WTC11 (cell line): ENCODE data around the gene FHOD3.

Experiments
- CREB1 ChIP-seq: sonication (generic); formaldehyde crosslinking; IDR thresholded peaks from 2 replicates; pipeline ENCODE4 v1.8.0; 2023; ENCODE audit warnings: mild to moderate bottlenecking, missing genetic modification reagents
- CTCF ChIP-seq: fragments of 200-600 bp; IDR thresholded peaks from 2 replicates; pipeline ENCODE4 v1.8.0; 2022; ENCODE audit warnings: antibody characterized with exemption
- FOXP4 ChIP-seq: sonication (generic); formaldehyde crosslinking; IDR thresholded peaks from 2 replicates; pipeline ENCODE4 v1.8.0; 2022; ENCODE audit warnings: mild to moderate bottlenecking, missing genetic modification reagents
- IRF2 ChIP-seq: sonication (generic); formaldehyde crosslinking; IDR thresholded peaks from 2 replicates; pipeline ENCODE4 v1.8.0; 2022; ENCODE audit warnings: low read depth, missing genetic modification reagents, borderline replicate concordance
- PRDM15 ChIP-seq: sonication (generic); formaldehyde crosslinking; IDR thresholded peaks from 2 replicates; pipeline ENCODE4 v1.8.0; 2022; ENCODE audit warnings: missing genetic modification reagents
- PREB ChIP-seq: sonication (generic); formaldehyde crosslinking; IDR thresholded peaks from 2 replicates; pipeline ENCODE4 v1.8.1; 2022; ENCODE audit warnings: mild to moderate bottlenecking, missing genetic modification reagents, moderate library complexity, borderline replicate concordance
- TCF7 ChIP-seq: sonication (generic); formaldehyde crosslinking; IDR thresholded peaks from 2 replicates; pipeline ENCODE4 v1.8.0; 2022; ENCODE audit warnings: mild to moderate bottlenecking, low read depth, missing genetic modification reagents, moderate library complexity
- USF2 ChIP-seq: sonication (generic); formaldehyde crosslinking; IDR thresholded peaks from 2 replicates; pipeline ENCODE4 v1.8.1; 2023; ENCODE audit warnings: mild to moderate bottlenecking, missing genetic modification reagents, moderate library complexity
- ZNF416 ChIP-seq: fragments of 250-450 bp; sonication (Bioruptor Pico); IDR thresholded peaks from 2 replicates; pipeline ENCODE4 v1.9.0; 2021; ENCODE audit warnings: mild to moderate bottlenecking, inconsistent platforms

- no peak for TF ChIP-seq FOXP4
- no peak for TF ChIP-seq CTCF
- no peak for TF ChIP-seq ZNF416 (CRISPR knock-in tag)
- no peak for TF ChIP-seq CREB1 (CRISPR knock-in tag)
- TF ChIP-seq TCF7 (CRISPR knock-in tag): no peak
- no peak for TF ChIP-seq PRDM15 (CRISPR knock-in tag)
- no peak for TF ChIP-seq USF2 (CRISPR knock-in tag)
- TF ChIP-seq IRF2 (CRISPR knock-in tag): no peak
- TF ChIP-seq PREB (CRISPR knock-in tag): no peak
These were observed 242.2 kb downstream of the FHOD3 start for GRCh38 chr18:36539674-36540231.
